Neuron (in vitro differentiated cells): ENCODE measurements around the gene C1RL.
"Not testable (repeated sequence)": the region's sequence is repeated elsewhere in the genome, so short reads cannot be mapped to it uniquely, and the experiment has no call there.

Experiments used
- H2AFZ ChIP-seq: one replicate; pipeline ENCODE4 v1.6.1; 2013; ENCODE audit warnings: low read depth, mild to moderate bottlenecking, inconsistent platforms, low read length, moderate library complexity
- H3K27me3 ChIP-seq: one replicate; pipeline ENCODE4 v1.6.1; 2013; ENCODE audit warnings: low read length; ENCODE audit not compliant: insufficient read depth
- H3K36me3 ChIP-seq: one replicate; pipeline ENCODE4 v1.6.1; 2013; ENCODE audit warnings: low read length; ENCODE audit not compliant: insufficient read depth
- H3K4me1 ChIP-seq: one replicate; pipeline ENCODE4 v1.6.1; 2013; ENCODE audit warnings: low read length; ENCODE audit not compliant: insufficient read depth
- H3K4me3 ChIP-seq: 2 replicates; pipeline ENCODE4 v1.5.1; 2013; ENCODE audit warnings: mild to moderate bottlenecking, low read length, moderate library complexity
- H3K9me3 ChIP-seq: one replicate; pipeline ENCODE4 v1.6.1; 2013; ENCODE audit warnings: low read length

Gene C1RL

DNA sequence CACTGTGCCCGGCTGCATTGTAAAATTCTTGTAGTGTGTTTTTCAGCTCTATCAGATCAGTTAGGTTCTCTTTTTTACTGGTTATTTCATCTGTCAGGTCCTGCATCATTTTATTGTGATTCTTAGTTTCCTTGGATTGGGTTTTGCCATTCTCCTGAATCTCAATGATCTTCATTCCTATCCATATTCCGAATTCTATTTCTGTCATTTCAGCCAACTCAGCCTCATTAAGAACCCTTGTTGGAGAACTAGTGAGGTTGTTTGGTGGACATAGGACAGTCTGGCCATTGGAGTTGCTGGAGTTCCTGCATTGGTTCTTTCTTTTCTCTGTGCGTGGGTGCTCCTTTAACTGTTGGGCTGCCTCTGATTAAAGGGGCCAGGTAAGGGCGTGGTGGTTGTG, 54.1 kb downstream of the C1RL start:
- no peaks in the 10 kb centered on the region for H3K4me1 ChIP-seq
- no peaks in the 10 kb centered on the region for H3K36me3 ChIP-seq
- no peaks in the 10 kb centered on the region for H3K9me3 ChIP-seq
- H3K4me3 ChIP-seq = no peak overlapping the region
- H2AFZ ChIP-seq = no peak overlapping the region
- peaks cover 2% of the 10 kb centered on the region for H3K27me3 ChIP-seq

DNA sequence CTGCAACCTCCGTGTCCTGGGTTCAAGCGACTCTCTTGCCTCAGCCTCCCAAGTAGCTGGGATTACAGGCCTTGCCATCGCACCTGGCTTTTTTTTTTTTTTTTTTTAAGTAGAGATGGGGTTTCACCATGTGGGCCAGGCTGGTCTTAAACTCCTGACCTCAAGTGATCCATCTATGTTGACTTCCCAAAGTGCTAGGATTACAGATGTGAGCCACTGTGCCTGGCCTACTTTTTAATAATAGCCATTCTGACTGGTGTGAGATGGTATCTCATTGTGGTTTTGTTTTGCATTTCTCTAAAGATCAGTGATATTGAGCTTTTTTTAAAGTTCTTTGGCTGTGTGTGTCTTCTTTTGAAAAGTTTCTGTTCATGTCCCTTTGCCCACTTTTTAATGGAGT, 59.0 kb downstream of the C1RL start:
- not testable (repeated sequence) for H3K9me3 ChIP-seq, H2AFZ ChIP-seq, H3K36me3 ChIP-seq, H3K4me3 ChIP-seq, H3K4me1 ChIP-seq, H3K27me3 ChIP-seq

DNA sequence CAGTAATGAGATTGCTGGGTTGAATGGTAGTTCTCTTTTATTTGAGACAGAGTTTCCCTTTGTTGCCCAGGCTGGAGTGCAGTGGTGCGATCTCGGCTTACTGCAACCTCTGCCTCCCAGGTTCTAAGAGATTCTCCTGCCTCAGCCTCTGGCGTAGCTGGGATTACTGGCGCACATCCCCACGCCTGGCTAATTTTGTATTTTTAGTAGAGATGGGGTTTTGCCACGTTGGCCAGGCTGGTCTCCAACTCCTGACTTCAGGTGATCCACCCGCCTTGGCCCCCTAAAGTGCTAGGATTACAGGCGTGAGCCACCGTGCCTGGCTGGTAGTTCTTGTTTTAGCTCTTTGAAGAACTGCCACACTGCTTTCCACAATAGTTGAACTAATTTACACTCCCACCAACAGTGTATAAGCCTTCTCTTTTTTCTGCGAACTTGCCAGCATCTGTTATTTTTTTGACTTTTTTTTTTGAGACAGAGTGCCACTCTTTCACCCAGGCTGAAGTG, 59.5 kb downstream of the C1RL start:
- H3K27me3 ChIP-seq, H3K36me3 ChIP-seq, H3K9me3 ChIP-seq, H3K4me1 ChIP-seq, H3K4me3 ChIP-seq, H2AFZ ChIP-seq: not testable (repeated sequence)

- Histone ChIP-seq H3K9me3 (no peaks in the 10 kb centered on the region), H3K36me3 (no peaks in the 10 kb centered on the region), H2AFZ (no peak overlapping the region), H3K4me3 (no peak overlapping the region), H3K27me3 (no peaks in the 10 kb centered on the region), H3K4me1 (no peaks in the 10 kb centered on the region)
Measured at GRCh38 chr12:7047306-7047705, 61.7 kb downstream of the C1RL start.

- no peaks in the 10 kb centered on the region for H3K4me1 ChIP-seq
- no peaks in the 10 kb centered on the region for H3K27me3 ChIP-seq
- H3K9me3 ChIP-seq = no peaks in the 10 kb centered on the region
- no peaks in the 10 kb centered on the region for H3K36me3 ChIP-seq
- no peak overlapping the region for H2AFZ ChIP-seq
- no peak overlapping the region for H3K4me3 ChIP-seq
Measured at GRCh38 chr12:7046383-7047105, 62.5 kb downstream of the C1RL start.

GRCh38 chr12:7045913-7046312, 63.1 kb downstream of the C1RL start:
- no peaks in the 10 kb centered on the region for H3K4me1 ChIP-seq
- no peaks in the 10 kb centered on the region for H3K36me3 ChIP-seq
- no peaks in the 10 kb centered on the region for H3K9me3 ChIP-seq
- no peak overlapping the region for H2AFZ ChIP-seq
- no peaks in the 10 kb centered on the region for H3K27me3 ChIP-seq
- no peak overlapping the region for H3K4me3 ChIP-seq
